ENCODE data around the gene LYRM2.

LYRM2 gene

DNA sequence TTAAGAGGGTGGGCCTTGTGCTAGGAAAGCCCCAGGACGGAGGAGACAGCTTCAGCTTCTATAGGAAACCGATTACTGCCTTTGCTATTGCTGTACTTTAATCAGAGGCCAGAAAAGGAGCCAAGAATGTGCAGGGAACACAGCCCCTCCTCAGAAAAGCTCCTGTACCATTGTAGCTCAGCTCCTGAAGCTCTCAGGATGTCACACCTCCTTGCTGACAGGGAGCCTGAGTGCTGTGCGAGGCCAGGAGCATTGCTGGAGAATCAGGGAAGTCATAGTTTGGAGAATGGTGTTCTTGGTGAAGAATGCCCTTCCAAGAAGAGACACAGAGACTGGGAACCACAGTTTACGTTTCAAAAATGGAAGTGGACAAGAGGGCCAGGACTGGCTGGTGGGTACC lies 46.8 kb downstream of the LYRM2 start:
- DNase-seq (ENCODE audit: low read depth) = no peak

DNA sequence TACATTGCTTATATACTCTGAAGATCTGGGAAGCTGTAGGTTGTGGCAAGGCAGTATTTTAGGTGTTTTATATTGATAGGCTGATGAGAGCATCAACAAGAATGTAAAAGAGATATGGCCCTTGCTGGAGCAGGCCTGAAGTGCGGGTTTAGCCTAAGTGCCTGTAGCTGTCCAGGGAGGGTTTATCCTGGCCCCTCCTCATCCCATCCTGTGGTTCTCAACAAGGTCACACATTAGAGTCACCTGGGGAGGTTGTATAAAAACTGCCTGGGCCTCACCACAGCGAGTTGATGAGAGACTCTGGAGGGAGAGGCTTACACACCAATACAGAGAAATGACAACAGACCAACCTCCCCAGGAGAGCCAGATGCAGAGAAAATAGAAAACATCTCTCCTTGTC lies 48.4 kb downstream of the LYRM2 start:
- no peak for DNase-seq (ENCODE audit: low read depth)

- no peak for DNase-seq (ENCODE audit: low read depth)
Measured at GRCh38 chr6:89589297-89590025, 49.1 kb downstream of the LYRM2 start.

DNA sequence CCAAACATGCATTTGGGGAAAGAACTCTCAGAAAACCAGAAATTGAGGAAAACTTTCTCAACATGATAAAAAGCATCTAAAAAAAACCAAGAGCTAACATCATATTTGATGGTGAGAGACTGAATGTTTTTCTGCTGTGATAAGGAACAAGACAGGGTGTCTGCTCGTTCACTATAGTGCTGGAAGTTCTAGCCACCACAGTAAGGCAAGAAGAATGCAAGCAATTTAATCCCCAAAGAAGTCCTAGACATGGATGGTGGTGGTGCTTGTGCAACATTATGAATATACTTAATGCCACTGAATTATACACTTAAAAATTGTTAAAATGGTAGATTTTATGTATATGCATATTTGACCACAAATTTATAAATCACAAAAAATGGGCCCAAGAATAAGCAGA lies 53.4 kb downstream of the LYRM2 start:
- no peak for DNase-seq (ENCODE audit: low read depth)

GRCh38 chr6:89584539-89584938 lies 54.0 kb downstream of the LYRM2 start:
- DNase-seq (ENCODE audit: low read depth) = no peak

DNA sequence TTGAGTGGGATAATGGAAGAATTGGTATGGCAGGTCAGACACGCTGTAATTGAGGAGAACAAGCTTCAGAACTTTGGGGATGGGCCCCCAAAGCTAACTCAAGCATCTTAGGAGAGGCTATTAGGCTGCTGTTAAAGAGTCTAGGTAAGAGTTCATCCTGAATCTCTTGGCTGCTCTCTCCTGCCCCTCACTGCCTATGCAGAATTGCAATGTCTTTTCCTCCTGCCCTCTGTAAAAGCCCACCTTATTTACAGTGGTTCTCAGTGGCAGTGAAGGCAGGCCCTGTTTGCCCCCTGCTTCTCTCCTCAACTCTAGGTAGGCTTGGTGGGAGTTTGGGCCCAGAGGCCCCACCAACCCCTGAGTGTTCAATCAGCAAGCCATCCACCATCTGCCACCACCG lies 55.0 kb downstream of the LYRM2 start:
- DNase-seq (ENCODE audit: low read depth) = no peak

GRCh38 chr6:89582669-89583325 lies 55.8 kb downstream of the LYRM2 start:
- DNase-seq (ENCODE audit: low read depth) = no peak

GRCh38 chr6:89581689-89582088 lies 56.9 kb downstream of the LYRM2 start:
- no peak for DNase-seq (ENCODE audit: low read depth)

DNA sequence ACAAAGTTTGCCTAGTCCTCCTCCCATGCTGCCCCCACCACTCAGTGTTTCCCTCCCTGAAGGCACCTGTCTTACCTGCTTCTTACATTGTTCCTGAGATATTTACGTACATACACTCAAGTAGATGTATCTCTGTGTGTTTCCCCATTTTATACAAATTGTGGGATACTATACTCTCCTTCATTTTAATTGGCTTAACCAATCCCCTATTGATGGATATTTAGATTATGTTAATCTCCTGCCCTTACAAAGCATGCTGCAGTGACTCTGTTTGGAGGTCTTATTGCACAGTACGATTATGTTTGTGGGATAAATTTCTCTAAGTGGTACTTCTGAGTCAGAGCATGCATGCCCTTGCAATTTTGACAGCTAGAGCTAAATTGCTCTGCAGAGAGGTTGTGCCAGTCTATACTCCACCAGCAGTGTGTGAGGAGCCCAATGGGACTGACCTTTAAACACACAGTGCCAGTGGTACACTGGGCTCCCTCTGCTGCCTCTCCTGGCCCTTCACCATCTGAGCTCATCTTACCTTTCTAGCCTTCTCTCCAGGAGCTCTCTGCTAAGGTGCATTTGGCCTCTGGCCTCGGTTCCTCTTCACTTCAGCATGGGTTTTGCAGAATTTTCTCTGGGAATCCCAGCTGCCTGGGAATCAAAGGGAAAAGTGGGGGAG lies 57.4 kb downstream of the LYRM2 start:
- no peak for DNase-seq (ENCODE audit: low read depth)

GRCh38 chr6:89575562-89575960 lies 63.0 kb downstream of the LYRM2 start:
- DNase-seq (ENCODE audit: low read depth) = no peak

DNA sequence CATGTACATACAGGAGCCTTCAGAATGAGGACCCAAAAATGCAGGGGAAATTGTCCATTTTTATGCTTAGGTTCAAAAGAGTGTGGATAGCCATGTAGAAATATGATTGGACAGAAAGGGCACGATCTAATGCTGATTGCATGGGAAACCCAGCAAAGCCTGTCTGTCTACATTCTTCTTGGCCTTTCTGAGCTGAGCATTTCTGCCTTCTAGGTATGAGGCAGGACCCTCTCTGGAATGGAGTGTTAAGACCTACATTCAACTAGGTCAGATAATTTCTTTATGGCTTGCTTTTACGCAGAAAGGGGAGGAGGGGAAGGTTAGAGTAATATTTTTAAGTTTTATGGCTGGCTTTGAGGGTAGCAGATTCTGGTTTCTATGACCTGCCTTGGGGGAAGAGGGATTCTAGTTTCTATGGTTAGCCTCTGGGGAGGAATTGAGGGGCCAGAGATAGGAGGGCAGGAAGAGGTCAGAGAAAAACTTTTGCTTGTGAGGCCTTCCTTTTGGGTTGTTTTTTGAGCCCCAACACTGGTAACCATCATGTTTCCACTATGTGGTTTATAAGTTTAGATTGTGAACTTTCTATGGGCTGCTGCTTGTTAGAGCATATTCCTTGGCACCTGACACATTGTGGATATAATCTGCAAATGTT lies 63.5 kb downstream of the LYRM2 start:
- DNase-seq (ENCODE audit: low read depth) = no peak

GRCh38 chr6:89567630-89568390 lies 70.7 kb downstream of the LYRM2 start:
- DNase-seq (ENCODE audit: low read depth) = no peak

GRCh38 chr6:89566930-89567629 lies 71.5 kb downstream of the LYRM2 start:
- DNase-seq (ENCODE audit: low read depth) = no peak

DNA sequence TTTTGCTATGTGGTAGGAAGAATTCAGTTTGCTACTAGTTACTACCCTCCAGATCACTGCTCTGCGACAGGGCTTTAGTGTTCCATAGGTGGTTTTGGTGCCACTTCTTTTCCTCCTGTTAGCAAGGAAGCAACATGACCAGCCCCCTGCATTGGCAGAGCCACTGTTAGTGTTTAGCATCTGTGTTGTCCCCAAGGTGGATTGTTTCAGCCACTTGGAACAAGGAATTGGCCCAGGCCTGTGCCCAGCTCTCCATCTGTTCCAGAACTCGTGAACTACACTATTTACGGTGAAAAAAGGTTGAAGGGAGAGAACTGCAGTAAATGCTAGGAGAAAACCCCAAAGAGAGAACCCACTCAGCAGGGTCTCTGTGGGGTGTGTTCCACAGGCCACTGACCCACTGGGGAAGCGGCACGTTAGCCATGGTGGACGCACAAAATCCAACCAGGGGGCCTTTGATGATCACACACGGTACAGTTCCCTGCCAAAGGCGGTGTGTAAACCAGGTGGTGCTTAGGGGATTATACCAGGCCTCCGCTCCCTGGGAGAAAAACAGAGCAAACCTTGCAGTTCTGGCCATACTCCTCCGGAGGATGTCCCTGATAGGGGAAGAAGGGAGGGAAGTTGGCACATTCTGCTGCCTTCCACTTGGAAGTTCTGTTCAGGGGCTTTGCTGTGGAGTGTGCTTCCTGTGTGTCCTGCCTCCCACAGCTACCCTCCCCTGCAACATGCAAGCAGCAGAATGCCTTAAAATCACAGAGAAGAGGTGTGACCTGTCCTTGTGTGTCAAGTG lies 72.3 kb downstream of the LYRM2 start:
- no peak for DNase-seq (ENCODE audit: low read depth)

DNA sequence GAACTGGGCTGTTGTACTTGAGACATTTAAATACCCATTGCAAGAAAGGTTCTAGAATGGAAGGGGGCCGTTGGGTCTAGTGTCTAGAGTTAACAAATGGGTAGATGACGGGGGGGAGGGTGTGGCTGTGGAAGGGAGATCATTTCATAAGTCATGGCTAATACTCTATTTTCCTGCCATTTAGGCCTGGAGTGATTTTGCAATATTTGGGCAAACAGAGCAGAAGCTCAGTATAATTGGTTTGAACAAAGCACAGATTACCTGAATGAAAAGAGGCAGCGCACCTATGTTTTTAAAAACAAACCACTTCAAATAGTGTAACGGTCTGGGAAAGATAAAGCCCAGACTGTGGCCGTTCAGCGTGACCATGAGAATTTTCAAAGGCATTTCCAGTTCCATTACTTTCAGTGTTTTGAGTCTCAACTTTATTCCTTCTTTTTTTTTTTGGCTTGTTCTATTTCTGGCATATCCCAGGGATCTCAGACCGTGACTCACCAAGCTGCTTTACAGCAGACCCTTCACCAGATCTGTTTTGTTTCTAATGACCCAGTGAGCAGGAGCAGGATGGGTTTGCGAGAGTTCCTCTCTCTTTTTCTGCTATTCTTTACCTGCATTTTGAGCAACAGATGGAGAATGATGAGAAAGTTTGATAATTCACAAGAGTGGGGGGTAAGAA lies 73.7 kb downstream of the LYRM2 start:
- no peak for DNase-seq (ENCODE audit: low read depth)

- DNase-seq (ENCODE audit: low read depth) = no peak
Measured at GRCh38 chr6:89563866-89564265, 74.7 kb downstream of the LYRM2 start.

DNA sequence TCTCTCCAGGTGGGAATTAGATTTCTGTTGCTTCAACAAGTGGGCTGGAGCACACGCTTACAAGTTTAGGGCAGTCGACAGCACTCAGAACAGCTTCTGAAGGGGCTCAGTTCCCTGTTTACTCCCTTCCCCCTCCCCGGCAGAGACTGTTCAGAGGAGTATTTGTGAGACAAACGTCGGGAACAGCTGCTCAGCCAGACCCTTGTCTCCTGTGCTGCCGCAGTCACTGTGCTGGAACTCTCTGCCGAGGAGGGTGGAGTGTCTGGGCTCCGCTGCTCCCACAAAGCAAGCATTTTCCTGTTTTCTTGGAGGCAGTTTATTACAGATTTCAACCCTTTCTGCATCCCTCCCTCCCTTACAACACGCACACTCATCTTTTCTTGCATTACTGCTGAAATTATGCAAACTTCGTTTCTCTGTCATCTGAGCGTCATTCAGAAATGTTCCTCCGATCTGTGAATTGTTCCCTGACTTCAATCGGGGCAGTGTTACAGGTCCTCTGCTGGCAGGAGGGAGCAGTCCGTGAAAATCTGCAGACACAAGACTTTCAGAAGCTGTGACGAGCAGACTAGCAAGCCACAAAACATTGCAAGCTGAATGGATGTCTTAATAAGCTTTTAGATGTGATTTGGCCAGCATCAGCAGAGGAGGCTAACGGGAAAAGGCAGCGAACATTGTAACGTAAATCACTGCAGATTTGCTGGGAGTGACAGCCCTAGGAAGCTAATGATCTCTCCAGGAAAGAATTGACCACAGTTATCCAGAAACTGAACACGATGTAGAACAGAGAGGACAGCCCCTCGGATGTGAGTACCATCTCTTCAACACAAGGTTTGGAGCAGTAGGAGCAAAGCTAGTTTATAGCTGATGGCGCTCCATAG lies 76.2 kb downstream of the LYRM2 start:
- DNase-seq (ENCODE audit: low read depth) = no peak

- DNase-seq (ENCODE audit: low read depth) = no peak
Measured at GRCh38 chr6:89559487-89559886, 79.1 kb downstream of the LYRM2 start.

DNA sequence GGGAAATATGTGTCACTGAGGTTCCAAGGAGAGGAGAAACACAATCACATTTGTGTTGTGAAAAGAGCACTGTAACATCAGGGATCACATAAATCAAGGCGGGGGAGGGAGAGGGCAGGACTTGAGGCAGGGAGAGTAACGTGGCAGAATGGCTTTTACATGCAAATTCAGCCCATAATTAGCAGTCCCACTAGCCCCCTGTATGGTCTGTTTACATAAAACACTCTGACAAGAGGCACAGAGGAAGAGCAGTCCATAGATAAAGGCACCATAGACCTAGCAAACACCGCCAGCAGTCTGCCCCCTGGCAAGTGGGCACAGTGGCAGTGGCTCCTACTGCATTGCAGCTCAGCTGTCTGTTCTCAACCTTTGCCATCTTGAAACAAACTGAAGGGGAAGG lies 82.7 kb downstream of the LYRM2 start:
- no peak for DNase-seq (ENCODE audit: low read depth)
